Neuronal stem cell (in vitro differentiated cells): ENCODE results near the gene BEAN1.
A peak's percentile ranks its signal among the peaks of the same experiment; 100 is the strongest.

Experiments used
- DNase-seq: peaks from one replicate; pipeline ENCODE4 v3.0.0-alpha.2; 2013; ENCODE audit warnings: low spot score
- H2AFZ ChIP-seq: one replicate; pipeline ENCODE4 v1.6.1; 2013; ENCODE audit warnings: mild to moderate bottlenecking, low read length, inconsistent platforms
- H2AK5ac ChIP-seq: 2 replicates; pipeline ENCODE4 v1.6.1; 2013; ENCODE audit warnings: low read depth, mild to moderate bottlenecking, inconsistent platforms, low read length, moderate library complexity, mixed read lengths
- H2BK120ac ChIP-seq: 2 replicates; pipeline ENCODE4 v1.6.1; 2013; ENCODE audit warnings: low read depth, mild to moderate bottlenecking, inconsistent platforms, low read length, moderate library complexity, mixed read lengths
- H2BK12ac ChIP-seq: one replicate; pipeline ENCODE4 v1.6.1; 2013; ENCODE audit warnings: low read length, inconsistent platforms
- H2BK15ac ChIP-seq: 2 replicates; pipeline ENCODE4 v1.6.1; 2013; ENCODE audit warnings: mild to moderate bottlenecking, low read length, inconsistent platforms, mixed read lengths
- H2BK5ac ChIP-seq: one replicate; pipeline ENCODE4 v1.6.1; 2013; ENCODE audit warnings: inconsistent platforms, mild to moderate bottlenecking, low read length, moderate library complexity
- H3K14ac ChIP-seq: one replicate; pipeline ENCODE4 v1.6.1; 2013; ENCODE audit warnings: low read length, inconsistent platforms
- H3K18ac ChIP-seq: 2 replicates; pipeline ENCODE4 v1.6.1; 2013; ENCODE audit warnings: low read length, inconsistent platforms
- H3K23ac ChIP-seq: 2 replicates; pipeline ENCODE4 v1.6.1; 2013; ENCODE audit warnings: low read depth, mild to moderate bottlenecking, mixed read lengths, low read length, inconsistent platforms; ENCODE audit not compliant: poor library complexity
- H3K27ac ChIP-seq: replicated peaks from 3 replicates; pipeline ENCODE4 v1.5.1; 2013; ENCODE audit warnings: low read length, inconsistent platforms
- H3K27me3 ChIP-seq, 3 experiments: 2 replicates each; pipeline ENCODE4 v1.6.1; 2013; ENCODE audit warnings: low read length in 3 of 3, mild to moderate bottlenecking in 2 of 3, inconsistent platforms in 1 of 3, low read depth in 1 of 3, mixed read lengths in 1 of 3, moderate library complexity in 1 of 3; ENCODE audit not compliant: control insufficient read depth in 3 of 3, insufficient read depth in 3 of 3
- H3K36me3 ChIP-seq, 2 donors: replicated peaks in 1 of 2; 2 replicates each; pipeline ENCODE4 v1.6.1; 2013; ENCODE audit warnings: low read length in 2 of 2; ENCODE audit not compliant: control insufficient read depth in 2 of 2, insufficient read depth in 2 of 2
- H3K4ac ChIP-seq: 2 replicates; pipeline ENCODE4 v1.6.1; 2013; ENCODE audit warnings: inconsistent platforms, mild to moderate bottlenecking, low read length, moderate library complexity
- H3K4me1 ChIP-seq, 2 donors: 1 replicate in 1 of 2; 2 replicates in 1 of 2; pipeline ENCODE4 v1.6.1; 2013; ENCODE audit warnings: low read length in 2 of 2, low read depth in 1 of 2; ENCODE audit not compliant: control insufficient read depth in 2 of 2, insufficient read depth in 1 of 2
- H3K4me2 ChIP-seq: one replicate; pipeline ENCODE4 v1.6.1; 2013; ENCODE audit warnings: mild to moderate bottlenecking, low read length, inconsistent platforms; ENCODE audit not compliant: insufficient read depth, poor library complexity, severe bottlenecking
- H3K4me3 ChIP-seq, 2 donors: 2 replicates each; pipeline ENCODE4 v1.5.1; 2013; ENCODE audit warnings: low read length in 2 of 2, mild to moderate bottlenecking in 2 of 2, inconsistent platforms in 1 of 2, moderate library complexity in 1 of 2
- H3K79me1 ChIP-seq: one replicate; pipeline ENCODE4 v1.6.1; 2013; ENCODE audit warnings: low read depth, mild to moderate bottlenecking, inconsistent platforms, low read length, moderate library complexity
- H3K9ac ChIP-seq: one replicate; pipeline ENCODE4 v1.6.1; 2013; ENCODE audit warnings: mild to moderate bottlenecking, low read depth, low read length, inconsistent platforms; ENCODE audit not compliant: poor library complexity
- H3K9me3 ChIP-seq, 2 donors: replicated peaks in 1 of 2; 2 replicates each; pipeline versions ENCODE3 to v1.6.1; 2013; ENCODE audit warnings: low read length in 2 of 2, mild to moderate bottlenecking in 2 of 2, inconsistent platforms in 1 of 2, low read depth in 1 of 2, mixed read lengths in 1 of 2, moderate library complexity in 1 of 2; ENCODE audit not compliant: control insufficient read depth in 2 of 2, insufficient read depth in 1 of 2
- H4K8ac ChIP-seq: one replicate; pipeline ENCODE4 v1.6.1; 2013; ENCODE audit warnings: low read depth, mild to moderate bottlenecking, inconsistent platforms, low read length, moderate library complexity
- H4K91ac ChIP-seq: one replicate; pipeline ENCODE4 v1.6.1; 2013; ENCODE audit warnings: low read length, low read depth, mild to moderate bottlenecking, inconsistent platforms; ENCODE audit not compliant: poor library complexity
- WGBS, 2 donors: extraction: QIAGEN DNeasy Blood & Tissue Kit; methylation state at CpG; one replicate each; pipeline ENCODE4 v1.1.7; 2013; ENCODE audit warnings: missing lambda C conversion rate in 2 of 2, mixed read lengths in 1 of 2; ENCODE audit not compliant: insufficient read length in 2 of 2, insufficient replicate concordance in 1 of 2; ENCODE audit errors: extremely low coverage in 2 of 2; 5-methylcytosine and 5-hydroxymethylcytosine counted together

The BEAN1 gene

DNA sequence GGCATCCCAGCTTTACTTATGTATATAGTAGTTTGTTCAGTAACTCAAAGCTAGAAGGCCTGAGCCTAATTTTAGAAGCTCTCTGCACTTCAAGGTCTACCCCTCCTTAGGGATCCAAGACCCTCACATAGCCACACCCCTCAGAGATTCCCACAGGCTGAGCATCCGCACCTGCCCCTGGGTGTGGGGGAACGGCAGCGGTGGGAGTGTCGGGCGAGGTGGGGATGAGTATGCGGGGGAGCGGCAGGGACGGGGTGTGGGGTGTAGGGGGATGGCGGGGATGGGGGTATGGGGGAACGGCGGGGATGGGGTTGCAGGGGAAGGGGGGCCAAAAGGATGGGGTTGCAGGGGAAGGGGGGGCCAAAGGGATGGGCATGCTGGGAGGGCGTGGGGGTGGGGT, 24.9 kb upstream of the BEAN1 start:
- Histone ChIP-seq H4K91ac (no peak overlapping the region), H3K27ac (no peak overlapping the region), H3K23ac (no peak overlapping the region), H2BK120ac (no peak overlapping the region), H3K9me3 (peaks cover 2 to 5% of the 10 kb centered on the region in 2 donors), H4K8ac (no peak overlapping the region), H3K9ac (no peak overlapping the region), H3K4me1 (peaks cover 5 to 13% of the 10 kb centered on the region in 2 donors), H2BK15ac (no peak overlapping the region), H3K4ac (no peak overlapping the region), H3K36me3 (no peaks in the 10 kb centered on the region), H3K4me3 (no peak overlapping the region), H3K18ac (no peak overlapping the region), H2BK5ac (no peak overlapping the region), H3K14ac (no peak overlapping the region), H3K27me3 (peaks cover 0 to 3% (median 0%) of the 10 kb centered on the region in 3 experiments), H3K79me1 (no peaks in the 10 kb centered on the region), H3K4me2 (no peak overlapping the region), H2BK12ac (no peak overlapping the region), H2AFZ (no peak overlapping the region), H2AK5ac (no peak overlapping the region)
- no CpG with 5 or more reads among the region's 12 CpGs for WGBS, 2 donors
- DNase-seq, result no peak

DNA sequence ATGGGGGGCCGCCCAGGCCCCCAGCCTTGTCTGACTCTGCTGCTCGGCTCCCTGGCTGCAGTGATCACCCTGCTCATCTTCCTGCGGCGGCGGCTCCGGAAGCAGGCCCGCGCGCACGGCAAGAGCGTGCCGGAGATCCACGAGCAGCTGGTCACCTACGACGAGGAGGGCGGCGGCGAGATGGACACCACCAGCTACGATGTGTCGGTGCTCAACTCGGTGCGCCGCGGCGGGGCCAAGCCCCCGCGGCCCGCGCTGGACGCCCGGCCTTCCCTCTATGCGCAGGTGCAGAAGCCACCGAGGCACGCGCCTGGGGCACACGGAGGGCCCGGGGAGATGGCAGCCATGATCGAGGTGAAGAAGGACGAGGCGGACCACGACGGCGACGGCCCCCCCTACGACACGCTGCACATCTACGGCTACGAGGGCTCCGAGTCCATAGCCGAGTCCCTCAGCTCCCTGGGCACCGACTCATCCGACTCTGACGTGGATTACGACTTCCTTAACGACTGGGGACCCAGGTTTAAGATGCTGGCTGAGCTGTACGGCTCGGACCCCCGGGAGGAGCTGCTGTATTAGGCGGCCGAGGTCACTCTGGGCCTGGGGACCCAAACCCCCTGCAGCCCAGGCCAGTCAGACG, 24.4 kb upstream of the BEAN1 start:
- Histone ChIP-seq H3K14ac (no peak overlapping the region), H4K8ac (no peak overlapping the region), H4K91ac (no peak overlapping the region), H3K18ac (peak overlapping the region; percentile 49), H2BK12ac (no peak overlapping the region), H2AFZ (no peak overlapping the region), H3K9ac (peak overlapping the region; percentile 15), H3K27me3 (peaks cover 0 to 3% (median 0%) of the 10 kb centered on the region in 3 experiments), H3K23ac (peak overlapping the region; percentile 47), H3K4ac (no peak overlapping the region), H2BK15ac (no peak overlapping the region), H3K4me3 (no peak overlapping the region), H3K79me1 (no peaks in the 10 kb centered on the region), H2AK5ac (no peak overlapping the region), H2BK5ac (no peak overlapping the region), H2BK120ac (no peak overlapping the region), H3K36me3 (no peaks in the 10 kb centered on the region), H3K9me3 (peaks cover 2 to 5% of the 10 kb centered on the region in 2 donors), H3K27ac (no peak overlapping the region), H3K4me1 (peaks cover 5 to 15% of the 10 kb centered on the region in 2 donors), H3K4me2 (no peak overlapping the region)
- no CpG with 5 or more reads among the region's 61 CpGs for WGBS, 2 donors
- no peak for DNase-seq

DNA sequence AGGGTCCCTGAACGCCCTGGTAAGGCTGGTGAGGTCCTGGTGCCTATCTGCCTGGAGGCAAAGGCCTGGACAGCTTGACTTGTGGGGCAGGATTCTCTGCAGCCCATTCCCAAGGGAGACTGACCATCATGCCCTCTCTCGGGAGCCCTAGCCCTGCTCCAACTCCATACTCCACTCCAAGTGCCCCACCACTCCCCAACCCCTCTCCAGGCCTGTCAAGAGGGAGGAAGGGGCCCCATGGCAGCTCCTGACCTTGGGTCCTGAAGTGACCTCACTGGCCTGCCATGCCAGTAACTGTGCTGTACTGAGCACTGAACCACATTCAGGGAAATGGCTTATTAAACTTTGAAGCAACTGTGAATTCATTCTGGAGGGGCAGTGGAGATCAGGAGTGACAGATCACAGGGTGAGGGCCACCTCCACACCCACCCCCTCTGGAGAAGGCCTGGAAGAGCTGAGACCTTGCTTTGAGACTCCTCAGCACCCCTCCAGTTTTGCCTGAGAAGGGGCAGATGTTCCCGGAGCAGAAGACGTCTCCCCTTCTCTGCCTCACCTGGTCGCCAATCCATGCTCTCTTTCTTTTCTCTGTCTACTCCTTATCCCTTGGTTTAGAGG, 23.5 kb upstream of the BEAN1 start:
- no peak overlapping the region for H3K4me3 ChIP-seq

DNA sequence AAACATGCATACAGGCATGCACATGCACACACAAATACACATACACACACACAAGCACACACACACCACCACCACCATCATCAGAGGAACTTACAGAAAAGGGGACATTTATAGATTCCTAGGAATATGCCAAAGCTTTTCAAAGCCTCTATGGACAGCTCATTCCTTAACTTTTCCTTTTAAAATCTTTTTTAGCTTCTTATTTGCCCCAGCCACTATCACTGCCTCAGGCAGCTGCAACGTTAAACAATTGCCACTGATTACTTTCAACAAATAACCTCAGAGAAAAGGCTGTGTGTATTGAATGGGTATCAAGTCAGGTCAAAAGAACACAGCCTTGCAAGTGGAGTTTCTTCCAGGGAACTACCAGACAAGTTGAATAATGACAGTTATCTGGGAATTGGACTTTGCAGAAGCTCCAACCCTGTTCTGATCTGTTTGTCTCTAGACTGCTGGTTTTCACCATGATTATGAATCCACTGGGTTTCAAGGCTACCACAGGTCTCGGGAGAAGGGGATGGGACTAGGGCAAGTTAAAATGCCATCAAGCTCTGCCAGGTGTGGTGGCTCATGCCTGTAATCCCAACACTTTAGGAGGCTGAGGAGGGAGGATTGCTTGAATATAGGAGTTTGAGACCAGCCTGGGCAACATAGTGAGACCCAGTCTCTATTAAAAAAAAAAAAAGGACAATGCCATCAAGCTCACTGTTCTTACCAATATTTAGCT, 21.9 kb upstream of the BEAN1 start:
- Histone ChIP-seq H2BK5ac (no peak overlapping the region), H3K27ac (no peak overlapping the region), H2AFZ (no peak overlapping the region), H2AK5ac (no peak overlapping the region), H3K27me3 (peaks cover 0 to 3% (median 0%) of the 10 kb centered on the region in 3 experiments), H2BK15ac (no peak overlapping the region), H3K79me1 (no peaks in the 10 kb centered on the region), H3K18ac (no peak overlapping the region), H3K9ac (no peak overlapping the region), H4K91ac (no peak overlapping the region), H3K4me1 (peaks cover 5 to 17% of the 10 kb centered on the region in 2 donors), H3K36me3 (no peaks in the 10 kb centered on the region), H2BK120ac (no peak overlapping the region), H3K4me2 (no peak overlapping the region), H3K14ac (no peak overlapping the region), H3K4ac (no peak overlapping the region), H4K8ac (no peak overlapping the region), H3K23ac (no peak overlapping the region), H2BK12ac (no peak overlapping the region), H3K9me3 (peaks cover 2 to 5% of the 10 kb centered on the region in 2 donors), H3K4me3 (no peak overlapping the region)
- no CpG with 5 or more reads among the region's 2 CpGs for WGBS, 2 donors
- no peak for DNase-seq

More for the DNA sequence above, 23.5 kb upstream of the BEAN1 start:
- no peak overlapping the region for H3K14ac ChIP-seq
- no CpG with 5 or more reads among the region's 5 CpGs for WGBS, 2 donors
- H4K8ac ChIP-seq, result no peak overlapping the region
- H2BK15ac ChIP-seq, result no peak overlapping the region
- H4K91ac ChIP-seq, result no peak overlapping the region
- H2BK5ac ChIP-seq, result no peak overlapping the region
- no peak overlapping the region for H3K27ac ChIP-seq
- peaks cover 0 to 3% (median 0%) of the 10 kb centered on the region in 3 experiments for H3K27me3 ChIP-seq
- H3K18ac ChIP-seq, result no peak overlapping the region
- DNase-seq, result no peak
- no peak overlapping the region for H3K9ac ChIP-seq
- H2BK120ac ChIP-seq, result no peak overlapping the region
- H2AK5ac ChIP-seq, result no peak overlapping the region
- no peak overlapping the region for H3K23ac ChIP-seq
- peaks cover 5 to 20% of the 10 kb centered on the region in 2 donors for H3K4me1 ChIP-seq
- H3K9me3 ChIP-seq, result peaks cover 2 to 5% of the 10 kb centered on the region in 2 donors
- no peak overlapping the region for H2BK12ac ChIP-seq
- no peaks in the 10 kb centered on the region for H3K36me3 ChIP-seq
- no peaks in the 10 kb centered on the region for H3K79me1 ChIP-seq
- H2AFZ ChIP-seq, result no peak overlapping the region
- H3K4ac ChIP-seq, result no peak overlapping the region
- no peak overlapping the region for H3K4me2 ChIP-seq
